ENCODE measurements around the gene C14orf39.

GRCh38 chr14:60396718-60397343, 89.0 kb downstream of the C14orf39 start:
- TF ChIP-seq ZFX (IDR thresholded peaks at IDR 0.05; ENCODE audit: borderline replicate concordance) (no peak), CTCF (IDR thresholded peaks at IDR 0.05) (no peak)
